GM12892 (cell line): ENCODE data around the gene RPUSD4.

Experiments
- DNase-seq: peaks from one replicate; pipeline ENCODE4 v3.0.0; 2011; ENCODE audit not compliant: insufficient read length
- FAIRE-seq: peaks from 2 replicates; lab custom pipeline; 2011; peaks lifted over from hg19 to GRCh38; lab: Jason Lieb, UNC
- POLR2A ChIP-seq: IDR thresholded peaks from 2 replicates; pipeline ENCODE4 v1.6.1; 2011; ENCODE audit warnings: low read depth, low read length, control low read depth
- POLR2AphosphoS5 ChIP-seq: IDR thresholded peaks from 2 replicates; pipeline ENCODE4 v1.6.1; 2011; ENCODE audit warnings: low read depth, low read length, control low read depth
- TAF1 ChIP-seq: IDR thresholded peaks from 2 replicates; pipeline ENCODE4 v1.6.1; 2011; ENCODE audit warnings: low read depth, mild to moderate bottlenecking, control low read depth, low read length, borderline replicate concordance

RPUSD4 gene

GRCh38 chr11:126189109-126189929 is 22.1 kb downstream of the RPUSD4 start:
- FAIRE-seq (peak; percentile 99), DNase-seq (peak; percentile 72)
- TF ChIP-seq POLR2AphosphoS5 (no peak), POLR2A (no peak), TAF1 (no peak)

GRCh38 chr11:126188332-126189108 is 22.9 kb downstream of the RPUSD4 start:
- TF ChIP-seq POLR2A (no peak), TAF1 (no peak), POLR2AphosphoS5 (no peak)
- FAIRE-seq (no peak), DNase-seq (peak; percentile 72)

- TF ChIP-seq POLR2A (no peak), POLR2AphosphoS5 (no peak), TAF1 (no peak)
- FAIRE-seq = no peak
- DNase-seq = no peak
Observed at GRCh38 chr11:126186708-126187529, 24.5 kb downstream of the RPUSD4 start.

- FAIRE-seq (no peak), DNase-seq (no peak)
- TF ChIP-seq POLR2AphosphoS5 (no peak), TAF1 (no peak), POLR2A (no peak)
Observed at GRCh38 chr11:126186025-126186698, 25.3 kb downstream of the RPUSD4 start.

GRCh38 chr11:126185259-126186024 is 26.0 kb downstream of the RPUSD4 start:
- DNase-seq (no peak), FAIRE-seq (peak; percentile 33)
- TF ChIP-seq POLR2A = no peak
- TF ChIP-seq TAF1 = no peak
- no peak for TF ChIP-seq POLR2AphosphoS5

GRCh38 chr11:126182787-126183445 is 28.5 kb downstream of the RPUSD4 start:
- FAIRE-seq (no peak), DNase-seq (no peak)
- TF ChIP-seq POLR2A (no peak), POLR2AphosphoS5 (no peak), TAF1 (no peak)

GRCh38 chr11:126181939-126182730 is 29.3 kb downstream of the RPUSD4 start:
- FAIRE-seq (no peak), DNase-seq (no peak)
- TF ChIP-seq TAF1 = no peak
- no peak for TF ChIP-seq POLR2AphosphoS5
- no peak for TF ChIP-seq POLR2A

- DNase-seq (no peak), FAIRE-seq (no peak)
- TF ChIP-seq POLR2AphosphoS5 = no peak
Observed at GRCh38 chr11:126176853-126177470, 34.5 kb downstream of the RPUSD4 start.

GRCh38 chr11:126175393-126175792 is 36.1 kb downstream of the RPUSD4 start:
- FAIRE-seq (no peak), DNase-seq (no peak)
- no peak for TF ChIP-seq POLR2A
